HepG2 (cell line): ENCODE results near the gene SMIM43. TPM values are rescaled to one million over a fixed set of nuclear protein-coding genes. Genes with fewer than 3 reads are reported as not detected.
A peak's percentile ranks its signal among the peaks of the same experiment; 100 is the strongest.

Experiments
- ATAC-seq: fragments of 200-7000 bp; cut with Tn5 transposase; 3 replicates; pipeline ENCODE4 v1.9.1; 2020; ENCODE audit warnings: mild to moderate bottlenecking, moderate library complexity
- BruUV-seq: library from RNA; stranded (reverse); fragments of 400-500 nt; replicated peaks from 2 replicates; lab custom pipeline; 2021; lab: Mats Ljungman, UMichigan
- CTCF ChIA-PET: fragments of 300-600 bp; formaldehyde crosslinking; extraction: SDS; loops from one replicate; lab custom pipeline; 2021; ENCODE audit warnings: low total read pairs, inconsistent platforms, low intra/inter-chr PET ratio; lab: Yijun Ruan, JAX
- POLR2A ChIA-PET: fragments of 350-600 bp; sonication (Branson Sonifier 250); formaldehyde crosslinking; loops from one replicate; lab custom pipeline; 2020; ENCODE audit warnings: antibody characterized with exemption, inconsistent platforms; lab: Yijun Ruan, JAX
- DNase-seq: peaks from one replicate; pipeline ENCODE4 v3.0.0-alpha.2; 2015; ENCODE audit warnings: low spot score
- FAIRE-seq: peaks from 3 replicates; lab custom pipeline; 2011; peaks lifted over from hg19 to GRCh38; lab: Jason Lieb, UNC
- H2AFZ ChIP-seq: one replicate; pipeline ENCODE4 v1.6.1; 2011; ENCODE audit warnings: low read length, inconsistent platforms
- H3K27ac ChIP-seq: fragments of 300-600 bp; 3 replicates; pipeline ENCODE4 v1.8.0; 2011; ENCODE audit warnings: mixed run types, mild to moderate bottlenecking, mixed read lengths, low read length, inconsistent platforms; ENCODE audit not compliant: insufficient read depth; ENCODE audit errors: extremely low read length
- H3K27me3 ChIP-seq, 2 experiments: fragments of 200-600 bp in 1 of 2; 2 replicates in 1 of 2; 3 replicates in 1 of 2; pipeline versions ENCODE4 v1.6.0 to v1.8.0; 2011; ENCODE audit warnings: low read length in 2 of 2, mild to moderate bottlenecking in 2 of 2, moderate library complexity in 2 of 2, inconsistent platforms in 1 of 2; ENCODE audit not compliant: insufficient read depth in 2 of 2, control insufficient read depth in 1 of 2
- H3K36me3 ChIP-seq, 2 experiments: fragments of 200-600 bp in 1 of 2; replicated peaks in 1 of 2; 2 replicates in 1 of 2; 3 replicates in 1 of 2; pipeline versions ENCODE4 v1.5.1 to v1.8.0; 2011; ENCODE audit warnings: low read length in 2 of 2, inconsistent platforms in 1 of 2; ENCODE audit not compliant: insufficient read depth in 2 of 2, control insufficient read depth in 1 of 2
- H3K4me1 ChIP-seq: 2 replicates; pipeline ENCODE4 v1.5.1; 2012; ENCODE audit warnings: low read length, inconsistent platforms; ENCODE audit not compliant: insufficient read depth
- H3K4me2 ChIP-seq: 2 replicates; pipeline ENCODE4 v1.6.0; 2011; ENCODE audit warnings: low read depth, low read length, inconsistent platforms
- H3K4me3 ChIP-seq, 3 experiments: fragments of 200-600 bp in 1 of 3; sonication (generic), shearing (Covaris generic) in 1 of 3; replicated peaks in 1 of 3; 2 replicates each; pipeline ENCODE4 v1.5.1; 2011 to 2016; ENCODE audit warnings: low read length in 3 of 3, inconsistent platforms in 2 of 3, low read depth in 2 of 3, mild to moderate bottlenecking in 2 of 3, control low read depth in 1 of 3, mixed read lengths in 1 of 3; ENCODE audit not compliant: insufficient read depth in 1 of 3
- H3K79me2 ChIP-seq: one replicate; pipeline ENCODE4 v1.6.1; 2011; ENCODE audit warnings: low read length, inconsistent platforms; ENCODE audit not compliant: insufficient read depth
- H3K9ac ChIP-seq: 2 replicates; pipeline ENCODE4 v1.6.0; 2011; ENCODE audit warnings: mild to moderate bottlenecking, low read depth, low read length, inconsistent platforms; ENCODE audit not compliant: insufficient read depth
- H3K9me3 ChIP-seq: 2 replicates; pipeline ENCODE4 v1.5.1; 2012; ENCODE audit warnings: mild to moderate bottlenecking, low read length
- H4K20me1 ChIP-seq: 2 replicates; pipeline ENCODE4 v1.6.0; 2011; ENCODE audit warnings: inconsistent platforms, mild to moderate bottlenecking, low read length, moderate library complexity; ENCODE audit not compliant: insufficient read depth
- BRD4 ChIP-seq: sonication (generic); formaldehyde crosslinking; IDR thresholded peaks from 2 replicates; pipeline ENCODE4 v1.4.0; 2020; ENCODE audit warnings: missing genetic modification reagents
- CTCF ChIP-seq: sonication (generic); formaldehyde crosslinking; IDR thresholded peaks from 2 replicates; pipeline ENCODE4 v1.5.0; 2020; ENCODE audit warnings: mild to moderate bottlenecking, missing genetic modification reagents, moderate library complexity
- HMGXB4 ChIP-seq, 2 experiments: sonication (generic) in 1 of 2; formaldehyde crosslinking in 1 of 2; IDR thresholded peaks; 2 replicates each; pipeline versions ENCODE4 v1.4.0 to v1.6.1; 2018 to 2020; ENCODE audit warnings: missing genetic modification reagents in 2 of 2, borderline replicate concordance in 1 of 2, low read depth in 1 of 2, mild to moderate bottlenecking in 1 of 2, missing biosample characterization in 1 of 2
- RAD21 ChIP-seq: fragments of 450-650 bp; formaldehyde crosslinking; IDR thresholded peaks from 2 replicates; pipeline ENCODE4 v1.5.0; 2020; ENCODE audit warnings: mild to moderate bottlenecking
- SMC3 ChIP-seq: IDR thresholded peaks from 2 replicates; pipeline ENCODE4 v1.6.1; 2011; ENCODE audit warnings: low read length, improper control_type of control experiment
- STAG1 ChIP-seq: sonication (generic); formaldehyde crosslinking; IDR thresholded peaks from 2 replicates; pipeline ENCODE4 v1.4.0; 2020; ENCODE audit warnings: missing genetic modification reagents
- TRIM22 ChIP-seq: fragments of 450-650 bp; IDR thresholded peaks from 2 replicates; pipeline ENCODE4 v1.6.1; 2017
- YEATS4 ChIP-seq: sonication (generic); formaldehyde crosslinking; IDR thresholded peaks from 2 replicates; pipeline ENCODE4 v1.4.0; 2020; ENCODE audit warnings: missing genetic modification reagents, borderline replicate concordance
- ZNF451 ChIP-seq: sonication (generic); formaldehyde crosslinking; IDR thresholded peaks from 2 replicates; pipeline ENCODE4 v1.5.0; 2020; ENCODE audit warnings: mild to moderate bottlenecking, missing genetic modification reagents
- ZSCAN30 ChIP-seq: sonication (generic); formaldehyde crosslinking; IDR thresholded peaks from 2 replicates; pipeline ENCODE4 v1.5.0; 2020; ENCODE audit warnings: mild to moderate bottlenecking, missing genetic modification reagents
- WGBS: methylation state at CpG from one replicate; pipeline ENCODE4 v1.1.6; 2017; ENCODE audit warnings: low lambda C conversion rate; 5-methylcytosine and 5-hydroxymethylcytosine counted together
- in situ Hi-C: cut with HindIII; loops from 2 replicates; pipeline ENCODE4 v1.10.0; 2017; ENCODE audit warnings: low pct_unique_long_range_greater_than_20kb; ENCODE audit not compliant: extremely low pct_ligation_motif_present
- intact Hi-C: fragments of 100-400 bp; cut with micrococcal nuclease; formaldehyde crosslinking; loops from one replicate; pipeline ENCODE4 v1.10.0; 2022; ENCODE audit not compliant: unreplicated experiment
- polyA plus RNA-seq, 8 experiments: library from polyadenylated mRNA; depleted of rRNA in 3 of 8; stranded (reverse) in 7 of 8; unstranded in 1 of 8; fragments of >200 nt; fragmentation: Illumina TruSeq in 4 of 8; extraction: Trizol in 4 of 8; gene quantifications; 2 replicates each; pipeline versions ENCODE4 v1.2.1 to v1.2.3, GENCODE V29; 2011 to 2016; ENCODE audit warnings: low read depth in 4 of 8, missing spikeins in 1 of 8, mixed read lengths in 1 of 8; ENCODE audit not compliant: insufficient read depth in 1 of 8
- total RNA-seq, 5 experiments: library from RNA; depleted of rRNA; stranded (reverse); fragments of >200 nt; fragmentation: Illumina TruSeq; extraction: Trizol; gene quantifications; 2 replicates each; pipeline ENCODE4 v1.2.3, GENCODE V29; 2016; ENCODE audit warnings: low read depth in 1 of 5

Gene SMIM43
- total and polyA plus RNA-seq, 2 of the 13 experiments (the other 11 are each of a cell fraction or from before 2014, with no cell fraction given): not detected

- POLR2A ChIA-PET: no interaction called here
- intact Hi-C loops: loop anchor here (1.0 to 5.0 kb wide), 5 partner anchors 15 to 264 kb away; no protein-coding TSS in a partner anchor
- no peaks in the 10 kb centered on the region for H3K36me3 ChIP-seq
- no peak overlapping the region for H3K9ac ChIP-seq
- in situ Hi-C loops: loop anchor here (10.0 kb wide), 1 partner anchor 52 kb away; no protein-coding TSS in a partner anchor
- FAIRE-seq: peak; percentile 74
- no TSS peak for BruUV-seq
- H3K27ac ChIP-seq: no peak overlapping the region
- no peaks in the 10 kb centered on the region for H3K9me3 ChIP-seq
- peak; percentile 92 for ATAC-seq
- 25% methylated on average over 3 of the region's 3 CpGs for WGBS
- peaks cover 0 to 4% of the 10 kb centered on the region in 2 experiments; a peak in 2 of 5 replicates for H3K27me3 ChIP-seq
- H3K4me1 ChIP-seq: no peaks in the 10 kb centered on the region
- TF ChIP-seq ZNF451 (no peak), RAD21 (CRISPR knock-in tag) (0 out of 2 replicates have a peak, but pooled peaks have one; percentile 34), BRD4 (CRISPR knock-in tag) (no peak), STAG1 (CRISPR knock-in tag) (peak; percentile 71), ZSCAN30 (no peak), CTCF (peak; percentile 76), YEATS4 (CRISPR knock-in tag) (no peak), HMGXB4 (CRISPR knock-in tag; IDR thresholded peaks at IDR 0.05; ENCODE audit: borderline replicate concordance in 1 of 2, low read depth in 1 of 2) (0 out of 4 replicates have a peak, but pooled peaks of 1 of the 2 experiments have one; percentile 19), SMC3 (peak; percentile 85), TRIM22 (no peak)
- TF ChIP-seq, all 625 proteins: peak for 5
- Histone ChIP-seq H3K4me3 (no peak overlapping the region), H3K79me2 (no peaks in the 10 kb centered on the region), H3K4me2 (no peak overlapping the region), H2AFZ (no peak overlapping the region), H4K20me1 (no peaks in the 10 kb centered on the region)
- CTCF ChIA-PET: interaction anchor here (0.9 to 1.4 kb wide), 4 partner anchors 14 to 242 kb away, joined by 3 to 7 read pairs (median 4); partner anchors contain the start of gene ANXA5
- DNase-seq: peak; percentile 64
Observed at GRCh38 chr4:121726642-121727268, 38.2 kb downstream of the SMIM43 start.
